SK-N-MC (cell line): Measurements from ENCODE around the gene SLC25A24.
"Not testable (repeated sequence)": the region's sequence is repeated elsewhere in the genome, so short reads cannot be mapped to it uniquely, and the experiment has no call there.

Experiments
- DNase-seq: peaks from one replicate; pipeline ENCODE4 v3.0.0-alpha.2; 2011; ENCODE audit warnings: low read depth, low spot score
- H3K27ac ChIP-seq: fragments of 200-600 bp; sonication (generic); 2 replicates; pipeline ENCODE4 v1.5.1; 2016; ENCODE audit warnings: mixed run types
- H3K36me3 ChIP-seq: fragments of 200-600 bp; sonication (generic); 2 replicates; pipeline ENCODE4 v1.6.1; 2017; ENCODE audit warnings: antibody characterized with exemption, low read length, mixed read lengths; ENCODE audit not compliant: insufficient read depth
- H3K4me3 ChIP-seq: fragments of 200-600 bp; sonication (generic); 2 replicates; pipeline ENCODE4 v1.5.1; 2016
- H3K9ac ChIP-seq: fragments of 200-600 bp; sonication (generic); 2 replicates; pipeline ENCODE4 v1.8.0; 2017; ENCODE audit warnings: mixed run types, mixed read lengths; ENCODE audit not compliant: insufficient read length
- H3K9me3 ChIP-seq: fragments of 200-600 bp; sonication (generic); 2 replicates; pipeline ENCODE4 v1.6.1; 2017; ENCODE audit warnings: low read depth, mild to moderate bottlenecking, antibody characterized with exemption, low read length, moderate library complexity, mixed read lengths
- EZH2 ChIP-seq: fragments of 200-600 bp; sonication (generic); IDR thresholded peaks from one replicate; pipeline ENCODE4 v1.6.1; 2017; ENCODE audit warnings: antibody characterized with exemption
- FOXP2 ChIP-seq: optimal IDR thresholded peaks from 2 replicates; pipeline ENCODE3; 2011; ENCODE audit warnings: mild to moderate bottlenecking, moderate library complexity; ENCODE audit not compliant: insufficient read depth; ENCODE audit errors: extremely low read length, control extremely low read depth
- POLR2AphosphoS5 ChIP-seq: IDR thresholded peaks from 2 replicates; pipeline ENCODE4 v1.6.1; 2012; ENCODE audit warnings: mild to moderate bottlenecking, low read depth, low read length, borderline replicate concordance

Gene SLC25A24

GRCh38 chr1:108140936-108141335 is 59.2 kb downstream of the SLC25A24 start:
- Histone ChIP-seq H3K9ac (no peak overlapping the region), H3K4me3 (no peak overlapping the region), H3K9me3 (no peaks in the 10 kb centered on the region), H3K36me3 (peaks cover 79% of the 10 kb centered on the region), H3K27ac (no peak overlapping the region)
- DNase-seq: no peak
- TF ChIP-seq FOXP2: no peak
- TF ChIP-seq EZH2: no peak
- no peak for TF ChIP-seq POLR2AphosphoS5

- Histone ChIP-seq H3K4me3 (no peak overlapping the region), H3K9me3 (no peaks in the 10 kb centered on the region), H3K9ac (no peak overlapping the region), H3K27ac (no peak overlapping the region), H3K36me3 (peaks cover 81% of the 10 kb centered on the region)
- no peak for TF ChIP-seq FOXP2
- no peak for TF ChIP-seq EZH2
- no peak for TF ChIP-seq POLR2AphosphoS5
- DNase-seq: no peak
Observed at GRCh38 chr1:108140177-108140576, 60.0 kb downstream of the SLC25A24 start.

GRCh38 chr1:108139555-108139954 is 60.6 kb downstream of the SLC25A24 start:
- H3K9me3 ChIP-seq, H3K27ac ChIP-seq, DNase-seq, H3K4me3 ChIP-seq, H3K9ac ChIP-seq: not testable (repeated sequence)
- H3K36me3 ChIP-seq: peaks cover 81% of the 10 kb centered on the region

GRCh38 chr1:108133148-108133547 is 67.0 kb downstream of the SLC25A24 start:
- DNase-seq: not testable (repeated sequence)

GRCh38 chr1:108132367-108132766 is 67.8 kb downstream of the SLC25A24 start:
- H3K27ac ChIP-seq, H3K4me3 ChIP-seq: not testable (repeated sequence)
- peaks cover 41% of the 10 kb centered on the region for H3K36me3 ChIP-seq

More at GRCh38 chr1:108133148-108133547, 67.0 kb downstream of the SLC25A24 start:
- not testable (repeated sequence) for H3K27ac ChIP-seq, H3K9ac ChIP-seq, H3K4me3 ChIP-seq, H3K9me3 ChIP-seq
- peaks cover 49% of the 10 kb centered on the region for H3K36me3 ChIP-seq

GRCh38 chr1:108131281-108131680 is 68.9 kb downstream of the SLC25A24 start:
- H3K36me3 ChIP-seq: peaks cover 30% of the 10 kb centered on the region
- H3K9ac ChIP-seq, H3K4me3 ChIP-seq, H3K9me3 ChIP-seq, DNase-seq, H3K27ac ChIP-seq: not testable (repeated sequence)

More at GRCh38 chr1:108132367-108132766, 67.8 kb downstream of the SLC25A24 start:
- H3K9me3 ChIP-seq, H3K9ac ChIP-seq, DNase-seq: not testable (repeated sequence)

GRCh38 chr1:108130794-108131193 is 69.3 kb downstream of the SLC25A24 start:
- no peak overlapping the region for H3K4me3 ChIP-seq
- no peak for DNase-seq
- H3K36me3 ChIP-seq: peaks cover 27% of the 10 kb centered on the region
- no peaks in the 10 kb centered on the region for H3K9me3 ChIP-seq
- no peak overlapping the region for H3K9ac ChIP-seq
- H3K27ac ChIP-seq: no peak overlapping the region
- TF ChIP-seq FOXP2 (no peak), EZH2 (no peak), POLR2AphosphoS5 (no peak)

GRCh38 chr1:108129999-108130398 is 70.1 kb downstream of the SLC25A24 start:
- Histone ChIP-seq H3K9me3 (no peaks in the 10 kb centered on the region), H3K9ac (no peak overlapping the region), H3K4me3 (no peak overlapping the region), H3K27ac (no peak overlapping the region), H3K36me3 (peaks cover 19% of the 10 kb centered on the region)
- TF ChIP-seq FOXP2: no peak
- TF ChIP-seq EZH2: no peak
- no peak for TF ChIP-seq POLR2AphosphoS5
- DNase-seq: no peak

- Histone ChIP-seq H3K27ac (no peak overlapping the region), H3K9me3 (no peaks in the 10 kb centered on the region), H3K36me3 (no peaks in the 10 kb centered on the region), H3K9ac (no peak overlapping the region), H3K4me3 (no peak overlapping the region)
- no peak for TF ChIP-seq FOXP2
- TF ChIP-seq POLR2AphosphoS5: no peak
- TF ChIP-seq EZH2: no peak
- no peak for DNase-seq
Observed at GRCh38 chr1:108125312-108126138, 74.6 kb downstream of the SLC25A24 start.
